ENCODE measurements around the gene PAQR8. TPM values are rescaled to one million over a fixed set of nuclear protein-coding genes. Genes with fewer than 3 reads are reported as not detected.

PAQR8 gene
- total and polyA plus RNA-seq, 2 of the 13 experiments (the other 11 are each of a cell fraction or from before 2014, with no cell fraction given) = 37.7 to 50.7 TPM

GRCh38 chr6:52371656-52372191, 9.8 kb downstream of the PAQR8 start (continued):
- peak; percentile 56; the same call in 1 of the 2 replicates for TF ChIP-seq GATAD1 (CRISPR knock-in tag; IDR thresholded peaks at IDR 0.05)
- peak; percentile 66; the same call in 1 of the 2 replicates for TF ChIP-seq ZSCAN9 (CRISPR knock-in tag; IDR thresholded peaks at IDR 0.05; ENCODE audit: borderline replicate concordance)
- TF ChIP-seq REST (IDR thresholded peaks at IDR 0.05; ENCODE audit: borderline replicate concordance in 1 of 2, low read depth in 1 of 2, low read length in 2 of 2) = peak in 1 of 2 experiments; percentile 55; a peak in 2 of 4 replicates
- peak; percentile 93 for TF ChIP-seq HDAC2 (CRISPR knock-in tag; IDR thresholded peaks at IDR 0.05)
- TF ChIP-seq SSRP1 (CRISPR knock-in tag; IDR thresholded peaks at IDR 0.05) = peak; percentile 95
- peak; percentile 46 for TF ChIP-seq RBM22 (optimal IDR thresholded peaks at IDR 0.05; ENCODE audit: low read length)
- TF ChIP-seq HMG20B (CRISPR knock-in tag; conservative IDR thresholded peaks at IDR 0.05) = peak; percentile 67; the same call in 1 of the 2 replicates
- TF ChIP-seq HHEX (CRISPR knock-in tag; IDR thresholded peaks at IDR 0.05) = 0 out of 2 replicates have a peak, but pooled peaks have one; percentile 54
- TF ChIP-seq GTF3A (CRISPR knock-in tag; conservative IDR thresholded peaks at IDR 0.05) = no peak
- TF ChIP-seq, protein P1, sequence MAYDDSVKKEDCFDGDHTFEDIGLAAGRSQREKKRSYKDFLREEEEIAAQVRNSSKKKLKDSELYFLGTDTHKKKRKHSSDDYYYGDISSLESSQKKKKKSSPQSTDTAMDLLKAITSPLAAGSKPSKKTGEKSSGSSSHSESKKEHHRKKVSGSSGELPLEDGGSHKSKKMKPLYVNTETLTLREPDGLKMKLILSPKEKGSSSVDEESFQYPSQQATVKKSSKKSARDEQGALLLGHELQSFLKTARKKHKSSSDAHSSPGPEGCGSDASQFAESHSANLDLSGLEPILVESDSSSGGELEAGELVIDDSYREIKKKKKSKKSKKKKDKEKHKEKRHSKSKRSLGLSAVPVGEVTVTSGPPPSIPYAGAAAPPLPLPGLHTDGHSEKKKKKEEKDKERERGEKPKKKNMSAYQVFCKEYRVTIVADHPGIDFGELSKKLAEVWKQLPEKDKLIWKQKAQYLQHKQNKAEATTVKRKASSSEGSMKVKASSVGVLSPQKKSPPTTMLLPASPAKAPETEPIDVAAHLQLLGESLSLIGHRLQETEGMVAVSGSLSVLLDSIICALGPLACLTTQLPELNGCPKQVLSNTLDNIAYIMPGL (CRISPR knock-in tag; IDR thresholded peaks at IDR 0.05; ENCODE audit: borderline replicate concordance in 1 of 2, low read depth in 1 of 2) = peak in 1 of 2 experiments; percentile 52; a peak in 1 of 4 replicates
- peak; percentile 58; the same call in 1 of the 2 replicates for TF ChIP-seq TBX2 (CRISPR knock-in tag; IDR thresholded peaks at IDR 0.05; ENCODE audit: borderline replicate concordance)
- peak; percentile 60; the same call in 1 of the 2 replicates for TF ChIP-seq GFI1 (CRISPR knock-in tag; IDR thresholded peaks at IDR 0.05; ENCODE audit: borderline replicate concordance)
- peak; percentile 73; the same call in 1 of the 2 replicates for TF ChIP-seq KDM1A (CRISPR knock-in tag; IDR thresholded peaks at IDR 0.05)
- TF ChIP-seq MTA3 (CRISPR knock-in tag; IDR thresholded peaks at IDR 0.05) = no peak
- TF ChIP-seq SOX6 (IDR thresholded peaks at IDR 0.05) = no peak
- peak; percentile 88 for TF ChIP-seq SOX6 (CRISPR knock-in tag; IDR thresholded peaks at IDR 0.05)
- TF ChIP-seq, protein P2, sequence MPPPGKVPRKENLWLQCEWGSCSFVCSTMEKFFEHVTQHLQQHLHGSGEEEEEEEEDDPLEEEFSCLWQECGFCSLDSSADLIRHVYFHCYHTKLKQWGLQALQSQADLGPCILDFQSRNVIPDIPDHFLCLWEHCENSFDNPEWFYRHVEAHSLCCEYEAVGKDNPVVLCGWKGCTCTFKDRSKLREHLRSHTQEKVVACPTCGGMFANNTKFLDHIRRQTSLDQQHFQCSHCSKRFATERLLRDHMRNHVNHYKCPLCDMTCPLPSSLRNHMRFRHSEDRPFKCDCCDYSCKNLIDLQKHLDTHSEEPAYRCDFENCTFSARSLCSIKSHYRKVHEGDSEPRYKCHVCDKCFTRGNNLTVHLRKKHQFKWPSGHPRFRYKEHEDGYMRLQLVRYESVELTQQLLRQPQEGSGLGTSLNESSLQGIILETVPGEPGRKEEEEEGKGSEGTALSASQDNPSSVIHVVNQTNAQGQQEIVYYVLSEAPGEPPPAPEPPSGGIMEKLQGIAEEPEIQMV (CRISPR knock-in tag; IDR thresholded peaks at IDR 0.05; ENCODE audit: low read depth) = no peak
- TF ChIP-seq, protein P3, sequence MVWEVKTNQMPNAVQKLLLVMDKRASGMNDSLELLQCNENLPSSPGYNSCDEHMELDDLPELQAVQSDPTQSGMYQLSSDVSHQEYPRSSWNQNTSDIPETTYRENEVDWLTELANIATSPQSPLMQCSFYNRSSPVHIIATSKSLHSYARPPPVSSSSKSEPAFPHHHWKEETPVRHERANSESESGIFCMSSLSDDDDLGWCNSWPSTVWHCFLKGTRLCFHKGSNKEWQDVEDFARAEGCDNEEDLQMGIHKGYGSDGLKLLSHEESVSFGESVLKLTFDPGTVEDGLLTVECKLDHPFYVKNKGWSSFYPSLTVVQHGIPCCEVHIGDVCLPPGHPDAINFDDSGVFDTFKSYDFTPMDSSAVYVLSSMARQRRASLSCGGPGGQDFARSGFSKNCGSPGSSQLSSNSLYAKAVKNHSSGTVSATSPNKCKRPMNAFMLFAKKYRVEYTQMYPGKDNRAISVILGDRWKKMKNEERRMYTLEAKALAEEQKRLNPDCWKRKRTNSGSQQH (CRISPR knock-in tag; IDR thresholded peaks at IDR 0.05; ENCODE audit: low read depth) = no peak
- no peak for TF ChIP-seq POLR2AphosphoS2 (IDR thresholded peaks at IDR 0.05; ENCODE audit: low read depth, low read length)
- peak; percentile 56; the same call in 1 of the 2 replicates for TF ChIP-seq NR2F6 (IDR thresholded peaks at IDR 0.05)
- peak; percentile 63; the same call in 1 of the 2 replicates for TF ChIP-seq NR2F6 (CRISPR knock-in tag; IDR thresholded peaks at IDR 0.05)
- peak; percentile 86; the same call in 1 of the 2 replicates for TF ChIP-seq IRF2 (CRISPR knock-in tag; IDR thresholded peaks at IDR 0.05)
- TF ChIP-seq NFYB (CRISPR knock-in tag; IDR thresholded peaks at IDR 0.05) = no peak
